Measurements from ENCODE around the gene PRUNE1.

The PRUNE1 gene

GRCh38 chr1:151008244-151009205, at the start of gene PRUNE1:
TSS of gene PRUNE1 (plus strand) at chr1:151008449. CDS start at chr1:151008633, 184 bp downstream.
- Histone ChIP-seq H3K9ac (ENCODE audit: low read length) (peak within 1 kb of the TSS; percentile 77), H3K27ac (ENCODE audit: low read depth, low read length) (peak within 1 kb of the TSS; percentile 83), H3K4me1 (ENCODE audit: control insufficient read depth, insufficient read depth, low read length) (peaks cover 16% of the 10 kb centered on the region), H3K36me3 (ENCODE audit: control insufficient read depth, insufficient read depth, low read length) (no peaks in the 10 kb centered on the region), H3K27me3 (ENCODE audit: control insufficient read depth, insufficient read depth, low read length) (no peaks in the 10 kb centered on the region), H3K4me3 (ENCODE audit: low read length) (peak within 1 kb of the TSS; percentile 86)

GRCh38 chr1:150960646-150961045, 47.6 kb upstream of the PRUNE1 start:
- no peak overlapping the region for H3K4me3 ChIP-seq (ENCODE audit: low read length)
- no peak overlapping the region for H3K27ac ChIP-seq (ENCODE audit: low read depth, low read length)
- H3K4me1 ChIP-seq (ENCODE audit: control insufficient read depth, insufficient read depth, low read length), result no peaks in the 10 kb centered on the region
- peaks cover 29% of the 10 kb centered on the region for H3K36me3 ChIP-seq (ENCODE audit: control insufficient read depth, insufficient read depth, low read length)
- no peaks in the 10 kb centered on the region for H3K27me3 ChIP-seq (ENCODE audit: control insufficient read depth, insufficient read depth, low read length)
- no peak overlapping the region for H3K9ac ChIP-seq (ENCODE audit: low read length)

GRCh38 chr1:150961756-150962155, 46.5 kb upstream of the PRUNE1 start:
- Histone ChIP-seq H3K4me3 (ENCODE audit: low read length) (no peak overlapping the region), H3K4me1 (ENCODE audit: control insufficient read depth, insufficient read depth, low read length) (no peaks in the 10 kb centered on the region), H3K27me3 (ENCODE audit: control insufficient read depth, insufficient read depth, low read length) (no peaks in the 10 kb centered on the region), H3K9ac (ENCODE audit: low read length) (no peak overlapping the region), H3K27ac (ENCODE audit: low read depth, low read length) (no peak overlapping the region), H3K36me3 (ENCODE audit: control insufficient read depth, insufficient read depth, low read length) (peaks cover 40% of the 10 kb centered on the region)

- Histone ChIP-seq H3K36me3 (ENCODE audit: control insufficient read depth, insufficient read depth, low read length) (peaks cover 57% of the 10 kb centered on the region), H3K27me3 (ENCODE audit: control insufficient read depth, insufficient read depth, low read length) (no peaks in the 10 kb centered on the region), H3K4me3 (ENCODE audit: low read length) (no peak overlapping the region), H3K4me1 (ENCODE audit: control insufficient read depth, insufficient read depth, low read length) (no peaks in the 10 kb centered on the region), H3K9ac (ENCODE audit: low read length) (no peak overlapping the region), H3K27ac (ENCODE audit: low read depth, low read length) (no peak overlapping the region)
Observed at GRCh38 chr1:150963321-150964163, 44.7 kb upstream of the PRUNE1 start.

- peaks cover 62% of the 10 kb centered on the region for H3K36me3 ChIP-seq (ENCODE audit: control insufficient read depth, insufficient read depth, low read length)
- H3K4me1 ChIP-seq (ENCODE audit: control insufficient read depth, insufficient read depth, low read length), result no peaks in the 10 kb centered on the region
- no peak overlapping the region for H3K9ac ChIP-seq (ENCODE audit: low read length)
- no peak overlapping the region for H3K4me3 ChIP-seq (ENCODE audit: low read length)
- no peak overlapping the region for H3K27ac ChIP-seq (ENCODE audit: low read depth, low read length)
- H3K27me3 ChIP-seq (ENCODE audit: control insufficient read depth, insufficient read depth, low read length), result no peaks in the 10 kb centered on the region
Observed at GRCh38 chr1:150964164-150964489, 44.1 kb upstream of the PRUNE1 start.

GRCh38 chr1:150965605-150966004, 42.6 kb upstream of the PRUNE1 start:
- H3K27me3 ChIP-seq (ENCODE audit: control insufficient read depth, insufficient read depth, low read length), result no peaks in the 10 kb centered on the region
- H3K27ac ChIP-seq (ENCODE audit: low read depth, low read length), result no peak overlapping the region
- no peak overlapping the region for H3K4me3 ChIP-seq (ENCODE audit: low read length)
- H3K9ac ChIP-seq (ENCODE audit: low read length), result no peak overlapping the region
- H3K4me1 ChIP-seq (ENCODE audit: control insufficient read depth, insufficient read depth, low read length), result peaks cover 3% of the 10 kb centered on the region
- peaks cover 60% of the 10 kb centered on the region for H3K36me3 ChIP-seq (ENCODE audit: control insufficient read depth, insufficient read depth, low read length)

- H3K36me3 ChIP-seq (ENCODE audit: control insufficient read depth, insufficient read depth, low read length), result peaks cover 58% of the 10 kb centered on the region
- H3K27me3 ChIP-seq (ENCODE audit: control insufficient read depth, insufficient read depth, low read length), result no peaks in the 10 kb centered on the region
- H3K27ac ChIP-seq (ENCODE audit: low read depth, low read length), result no peak overlapping the region
- H3K4me3 ChIP-seq (ENCODE audit: low read length), result no peak overlapping the region
- H3K4me1 ChIP-seq (ENCODE audit: control insufficient read depth, insufficient read depth, low read length), result peaks cover 7% of the 10 kb centered on the region
- no peak overlapping the region for H3K9ac ChIP-seq (ENCODE audit: low read length)
Observed at GRCh38 chr1:150966011-150966410, 42.2 kb upstream of the PRUNE1 start.

- Histone ChIP-seq H3K4me1 (ENCODE audit: control insufficient read depth, insufficient read depth, low read length) (peaks cover 26% of the 10 kb centered on the region), H3K27me3 (ENCODE audit: control insufficient read depth, insufficient read depth, low read length) (no peaks in the 10 kb centered on the region), H3K27ac (ENCODE audit: low read depth, low read length) (no peak overlapping the region), H3K9ac (ENCODE audit: low read length) (no peak overlapping the region), H3K36me3 (ENCODE audit: control insufficient read depth, insufficient read depth, low read length) (peaks cover 50% of the 10 kb centered on the region), H3K4me3 (ENCODE audit: low read length) (no peak overlapping the region)
Observed at GRCh38 chr1:150967936-150968335, 40.3 kb upstream of the PRUNE1 start.

- Histone ChIP-seq H3K4me1 (ENCODE audit: control insufficient read depth, insufficient read depth, low read length) (peaks cover 31% of the 10 kb centered on the region), H3K27me3 (ENCODE audit: control insufficient read depth, insufficient read depth, low read length) (no peaks in the 10 kb centered on the region), H3K9ac (ENCODE audit: low read length) (no peak overlapping the region), H3K36me3 (ENCODE audit: control insufficient read depth, insufficient read depth, low read length) (peaks cover 48% of the 10 kb centered on the region), H3K4me3 (ENCODE audit: low read length) (no peak overlapping the region), H3K27ac (ENCODE audit: low read depth, low read length) (no peak overlapping the region)
Observed at GRCh38 chr1:150968491-150968890, 39.8 kb upstream of the PRUNE1 start.

- H3K27ac ChIP-seq (ENCODE audit: low read depth, low read length), result no peak overlapping the region
- no peaks in the 10 kb centered on the region for H3K27me3 ChIP-seq (ENCODE audit: control insufficient read depth, insufficient read depth, low read length)
- H3K9ac ChIP-seq (ENCODE audit: low read length), result no peak overlapping the region
- peaks cover 40% of the 10 kb centered on the region for H3K36me3 ChIP-seq (ENCODE audit: control insufficient read depth, insufficient read depth, low read length)
- peaks cover 32% of the 10 kb centered on the region for H3K4me1 ChIP-seq (ENCODE audit: control insufficient read depth, insufficient read depth, low read length)
- no peak overlapping the region for H3K4me3 ChIP-seq (ENCODE audit: low read length)
Observed at GRCh38 chr1:150969626-150970025, 38.6 kb upstream of the PRUNE1 start.

GRCh38 chr1:150970808-150971582, 37.3 kb upstream of the PRUNE1 start:
- Histone ChIP-seq H3K4me3 (ENCODE audit: low read length) (peak overlapping the region; percentile 47), H3K27me3 (ENCODE audit: control insufficient read depth, insufficient read depth, low read length) (no peaks in the 10 kb centered on the region), H3K36me3 (ENCODE audit: control insufficient read depth, insufficient read depth, low read length) (peaks cover 33% of the 10 kb centered on the region), H3K9ac (ENCODE audit: low read length) (no peak overlapping the region), H3K4me1 (ENCODE audit: control insufficient read depth, insufficient read depth, low read length) (peaks cover 32% of the 10 kb centered on the region), H3K27ac (ENCODE audit: low read depth, low read length) (peak overlapping the region; percentile 30)

Data from rectal smooth muscle tissue (tissue), 1 donor.